Measurements from ENCODE around the gene PTPRA.

Gene PTPRA

GRCh38 chr20:2911200-2911599 is 37.9 kb downstream of the PTPRA start:
- no peaks in the 10 kb centered on the region for H3K36me3 ChIP-seq (ENCODE audit: insufficient read depth, low read length)
- H3K9ac ChIP-seq (ENCODE audit: low read depth, low read length): no peak overlapping the region
- peaks cover 14% of the 10 kb centered on the region; the same call in 1 of the 2 replicates for H3K4me1 ChIP-seq (ENCODE audit: insufficient read depth, low read length)
- no peaks in the 10 kb centered on the region; the same call in 1 of the 2 replicates for H3K9me3 ChIP-seq (ENCODE audit: control insufficient read depth, insufficient read depth, low read length)

- no peaks in the 10 kb centered on the region for H3K36me3 ChIP-seq (ENCODE audit: insufficient read depth, low read length)
- no peaks in the 10 kb centered on the region; the same call in 1 of the 2 replicates for H3K9me3 ChIP-seq (ENCODE audit: control insufficient read depth, insufficient read depth, low read length)
- no peak overlapping the region for H3K9ac ChIP-seq (ENCODE audit: low read depth, low read length)
- H3K4me1 ChIP-seq (ENCODE audit: insufficient read depth, low read length): peaks cover 24% of the 10 kb centered on the region
Observed at GRCh38 chr20:2914160-2914559, 40.9 kb downstream of the PTPRA start.

- Histone ChIP-seq H3K4me1 (ENCODE audit: insufficient read depth, low read length) (peaks cover 22% of the 10 kb centered on the region), H3K36me3 (ENCODE audit: insufficient read depth, low read length) (no peaks in the 10 kb centered on the region), H3K9me3 (ENCODE audit: control insufficient read depth, insufficient read depth, low read length) (no peaks in the 10 kb centered on the region; the same call in 1 of the 2 replicates), H3K9ac (ENCODE audit: low read depth, low read length) (no peak overlapping the region)
Observed at GRCh38 chr20:2917266-2917665, 44.0 kb downstream of the PTPRA start.

GRCh38 chr20:2918096-2919049 is 45.1 kb downstream of the PTPRA start:
- H3K36me3 ChIP-seq (ENCODE audit: insufficient read depth, low read length): no peaks in the 10 kb centered on the region
- H3K9me3 ChIP-seq (ENCODE audit: control insufficient read depth, insufficient read depth, low read length): no peaks in the 10 kb centered on the region; the same call in 1 of the 2 replicates
- H3K4me1 ChIP-seq (ENCODE audit: insufficient read depth, low read length): peaks cover 22% of the 10 kb centered on the region
- H3K9ac ChIP-seq (ENCODE audit: low read depth, low read length): no peak overlapping the region

- Histone ChIP-seq H3K9me3 (ENCODE audit: control insufficient read depth, insufficient read depth, low read length) (no peaks in the 10 kb centered on the region; the same call in 1 of the 2 replicates), H3K36me3 (ENCODE audit: insufficient read depth, low read length) (no peaks in the 10 kb centered on the region), H3K9ac (ENCODE audit: low read depth, low read length) (no peak overlapping the region), H3K4me1 (ENCODE audit: insufficient read depth, low read length) (peaks cover 22% of the 10 kb centered on the region)
Observed at GRCh38 chr20:2919518-2920245, 46.4 kb downstream of the PTPRA start.

DNA sequence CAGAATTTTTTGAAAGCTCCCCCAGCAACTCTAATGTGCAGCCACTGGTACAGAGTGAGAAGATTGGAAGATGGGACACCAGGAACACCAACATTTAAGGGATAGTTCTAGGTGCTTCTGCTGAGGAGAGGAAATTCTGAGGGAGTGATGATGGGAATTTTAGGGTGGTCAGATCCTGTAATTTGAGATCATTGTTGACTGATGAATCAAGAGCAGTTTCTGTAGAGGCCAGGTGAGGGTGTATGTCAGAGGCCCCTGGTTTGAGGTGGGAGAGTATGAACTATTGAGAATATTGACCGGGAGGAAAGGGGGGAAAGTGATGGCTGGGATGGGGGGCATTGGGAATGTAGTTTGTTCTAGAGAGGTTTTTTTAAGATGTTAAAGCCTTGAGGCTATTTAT is 47.2 kb downstream of the PTPRA start:
- peaks cover 22% of the 10 kb centered on the region for H3K4me1 ChIP-seq (ENCODE audit: insufficient read depth, low read length)
- no peak overlapping the region for H3K9ac ChIP-seq (ENCODE audit: low read depth, low read length)
- H3K36me3 ChIP-seq (ENCODE audit: insufficient read depth, low read length): no peaks in the 10 kb centered on the region
- no peaks in the 10 kb centered on the region; the same call in 1 of the 2 replicates for H3K9me3 ChIP-seq (ENCODE audit: control insufficient read depth, insufficient read depth, low read length)

DNA sequence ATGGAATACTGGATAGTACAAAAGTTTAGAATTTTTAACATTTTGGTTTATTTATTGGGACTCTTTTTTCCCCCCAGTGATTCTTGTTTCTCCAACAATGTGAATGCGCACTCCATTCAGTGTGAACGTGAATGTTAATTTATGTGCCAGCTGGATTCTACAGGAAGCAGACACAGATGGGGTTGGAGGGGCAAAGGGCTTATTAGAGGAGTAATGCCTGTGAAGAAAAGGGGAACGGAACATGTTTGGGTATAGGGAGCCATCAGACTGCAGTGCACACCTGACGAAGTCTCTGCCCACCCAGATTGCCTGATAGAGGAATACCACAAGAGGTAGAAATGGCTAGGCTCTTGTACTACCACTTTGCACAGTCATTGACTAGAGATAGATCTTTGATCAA is 48.2 kb downstream of the PTPRA start:
- H3K9me3 ChIP-seq (ENCODE audit: control insufficient read depth, insufficient read depth, low read length): no peaks in the 10 kb centered on the region
- peaks cover 22% of the 10 kb centered on the region for H3K4me1 ChIP-seq (ENCODE audit: insufficient read depth, low read length)
- H3K9ac ChIP-seq (ENCODE audit: low read depth, low read length): no peak overlapping the region
- H3K36me3 ChIP-seq (ENCODE audit: insufficient read depth, low read length): no peaks in the 10 kb centered on the region

GRCh38 chr20:2922957-2923356 is 49.7 kb downstream of the PTPRA start:
- H3K36me3 ChIP-seq (ENCODE audit: insufficient read depth, low read length): no peaks in the 10 kb centered on the region
- no peaks in the 10 kb centered on the region for H3K9me3 ChIP-seq (ENCODE audit: control insufficient read depth, insufficient read depth, low read length)
- peaks cover 16% of the 10 kb centered on the region for H3K4me1 ChIP-seq (ENCODE audit: insufficient read depth, low read length)
- no peak overlapping the region for H3K9ac ChIP-seq (ENCODE audit: low read depth, low read length)

- H3K9me3 ChIP-seq (ENCODE audit: control insufficient read depth, insufficient read depth, low read length): no peaks in the 10 kb centered on the region
- no peaks in the 10 kb centered on the region for H3K4me1 ChIP-seq (ENCODE audit: insufficient read depth, low read length)
- no peak overlapping the region for H3K9ac ChIP-seq (ENCODE audit: low read depth, low read length)
- H3K36me3 ChIP-seq (ENCODE audit: insufficient read depth, low read length): no peaks in the 10 kb centered on the region
Observed at GRCh38 chr20:2930538-2930937, 57.3 kb downstream of the PTPRA start.

DNA sequence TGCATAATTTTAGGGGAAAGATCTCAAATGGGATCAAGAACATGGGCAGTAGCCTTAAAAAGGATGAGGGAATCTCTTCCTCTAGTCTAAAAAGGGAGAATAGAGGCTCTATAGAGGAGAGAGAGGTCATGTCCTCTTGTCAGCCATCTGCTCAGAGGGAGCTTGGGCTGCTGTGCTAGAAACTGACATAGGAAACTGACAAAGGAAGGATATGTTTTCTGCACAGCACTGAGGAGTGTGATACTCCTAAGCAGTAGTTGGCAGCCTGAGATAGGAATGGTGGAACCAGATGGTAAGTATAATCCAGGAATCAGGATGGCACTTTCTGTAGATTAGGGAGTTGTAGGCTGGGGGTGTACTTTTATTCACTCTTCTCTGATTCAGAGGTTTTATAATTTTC is 59.2 kb downstream of the PTPRA start:
- Histone ChIP-seq H3K36me3 (ENCODE audit: insufficient read depth, low read length) (no peaks in the 10 kb centered on the region), H3K9ac (ENCODE audit: low read depth, low read length) (no peak overlapping the region), H3K9me3 (ENCODE audit: control insufficient read depth, insufficient read depth, low read length) (no peaks in the 10 kb centered on the region), H3K4me1 (ENCODE audit: insufficient read depth, low read length) (no peaks in the 10 kb centered on the region)

GRCh38 chr20:2937902-2938301 is 64.6 kb downstream of the PTPRA start:
- Histone ChIP-seq H3K4me1 (ENCODE audit: insufficient read depth, low read length) (no peaks in the 10 kb centered on the region), H3K9me3 (ENCODE audit: control insufficient read depth, insufficient read depth, low read length) (no peaks in the 10 kb centered on the region), H3K36me3 (ENCODE audit: insufficient read depth, low read length) (no peaks in the 10 kb centered on the region), H3K9ac (ENCODE audit: low read depth, low read length) (no peak overlapping the region)

DNA sequence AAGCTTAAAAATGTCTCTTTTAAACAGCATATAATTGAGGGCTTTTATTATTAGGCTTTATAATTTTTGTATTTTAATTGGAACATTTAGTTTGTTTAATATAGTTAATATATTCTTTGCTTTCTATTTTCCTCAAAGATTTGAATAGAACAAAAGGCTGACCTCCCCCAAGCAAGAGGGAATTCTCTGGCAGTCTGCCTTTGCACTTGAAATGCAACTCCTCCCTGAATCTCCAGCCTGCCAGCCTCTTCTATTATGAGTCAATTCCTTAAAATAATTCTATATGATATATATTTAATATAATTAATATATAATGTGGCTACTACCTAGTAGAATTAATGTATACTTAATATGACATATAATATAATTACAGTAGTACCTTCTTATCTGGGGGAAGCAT is 69.2 kb downstream of the PTPRA start:
- Histone ChIP-seq H3K36me3 (ENCODE audit: insufficient read depth, low read length) (no peaks in the 10 kb centered on the region), H3K9ac (ENCODE audit: low read depth, low read length) (no peak overlapping the region), H3K9me3 (ENCODE audit: control insufficient read depth, insufficient read depth, low read length) (no peaks in the 10 kb centered on the region), H3K4me1 (ENCODE audit: insufficient read depth, low read length) (no peaks in the 10 kb centered on the region)

DNA sequence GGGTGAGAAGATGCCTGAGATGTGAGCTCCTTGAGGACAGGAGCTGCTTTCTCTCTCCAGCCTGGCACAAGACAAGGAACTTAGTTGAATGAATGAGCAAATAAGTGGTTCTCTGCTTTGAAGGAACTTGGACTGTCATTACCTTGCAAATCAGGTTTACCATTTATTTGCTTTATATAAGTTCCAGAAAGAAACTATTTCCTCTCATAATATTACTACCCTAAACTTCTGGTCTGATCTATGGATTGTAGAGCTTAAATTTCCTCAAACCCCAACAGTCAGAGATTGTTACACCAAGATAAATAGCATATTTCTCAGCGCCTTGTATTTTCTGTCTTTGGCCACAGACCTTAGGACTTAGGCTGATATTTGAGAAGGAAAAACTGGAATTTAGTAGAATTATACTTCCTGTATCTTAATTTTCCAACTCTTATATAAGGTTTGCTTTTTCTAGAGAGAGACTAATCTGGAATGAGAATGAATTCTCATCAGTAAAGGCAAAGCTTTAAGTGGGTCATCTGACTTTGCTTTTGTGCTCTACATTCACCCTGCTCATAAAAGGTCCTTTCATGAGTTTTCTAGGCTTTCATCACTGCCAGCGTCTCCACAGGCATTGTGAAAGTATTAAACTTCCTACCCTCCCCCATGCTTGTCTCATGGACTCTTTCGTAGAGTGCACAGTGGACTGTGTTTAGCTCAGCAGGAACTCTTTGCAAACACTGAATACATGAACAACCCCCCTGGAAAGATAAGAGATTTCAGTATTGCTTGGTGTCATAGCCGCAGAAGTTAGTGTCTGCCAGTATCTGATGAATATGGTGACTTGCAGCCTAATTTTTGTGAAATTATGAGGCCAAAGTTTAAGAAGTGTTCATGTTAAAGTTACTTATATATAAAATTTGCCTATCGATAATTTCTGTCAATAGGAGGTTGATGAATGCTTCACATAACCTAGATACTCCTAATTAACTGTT is 74.0 kb downstream of the PTPRA start:
- Histone ChIP-seq H3K9ac (ENCODE audit: low read depth, low read length) (no peak overlapping the region), H3K36me3 (ENCODE audit: insufficient read depth, low read length) (no peaks in the 10 kb centered on the region), H3K9me3 (ENCODE audit: control insufficient read depth, insufficient read depth, low read length) (no peaks in the 10 kb centered on the region), H3K4me1 (ENCODE audit: insufficient read depth, low read length) (no peaks in the 10 kb centered on the region)

DNA sequence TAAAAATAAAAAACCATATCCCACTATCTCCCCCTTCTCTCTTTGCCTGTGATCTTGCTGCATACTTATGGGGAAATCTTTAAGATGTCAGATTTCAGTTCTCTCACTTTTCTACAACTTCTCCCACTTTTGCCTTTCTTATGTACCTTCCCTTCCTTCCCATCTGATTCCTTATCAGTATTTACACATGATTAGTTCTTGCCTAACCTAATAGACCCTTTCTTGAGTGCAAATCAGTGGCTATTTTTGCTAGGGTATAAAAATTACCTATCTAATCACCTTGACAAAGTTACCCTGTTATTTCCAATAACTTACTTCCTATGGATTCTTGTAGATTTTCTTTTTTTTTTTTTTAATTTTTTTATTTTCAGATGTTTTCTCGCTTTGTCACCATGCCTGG is 75.7 kb downstream of the PTPRA start:
- Histone ChIP-seq H3K4me1 (ENCODE audit: insufficient read depth, low read length) (no peaks in the 10 kb centered on the region), H3K9ac (ENCODE audit: low read depth, low read length) (no peak overlapping the region), H3K9me3 (ENCODE audit: control insufficient read depth, insufficient read depth, low read length) (no peaks in the 10 kb centered on the region), H3K36me3 (ENCODE audit: insufficient read depth, low read length) (no peaks in the 10 kb centered on the region)
